ENCODE measurements around the gene GARIN3.

The GARIN3 gene

GRCh38 chr5:157143127-157143971, 22.7 kb downstream of the GARIN3 start:
- DNase-seq = peak; percentile 42 to 56

- DNase-seq = peak; percentile 98 to 99
Observed at GRCh38 chr5:157142317-157143126, 23.5 kb downstream of the GARIN3 start, which contains the start of gene MED7. Gene MED7, minus strand, starts transcription at chr5:157142865. Its CDS starts 3,434 bp downstream, at chr5:157139431.

- no peak for DNase-seq
Observed at GRCh38 chr5:157137691-157138090, 28.4 kb downstream of the GARIN3 start.

- no peak for DNase-seq
Observed at GRCh38 chr5:157132281-157132612, 33.8 kb downstream of the GARIN3 start.

- peak in 1 of 2 donors; percentile 30 for DNase-seq
Observed at GRCh38 chr5:157130925-157131324, 35.1 kb downstream of the GARIN3 start.

- no peak for DNase-seq
Observed at GRCh38 chr5:157121709-157122108, 44.4 kb downstream of the GARIN3 start.

GRCh38 chr5:157120102-157120501, 46.0 kb downstream of the GARIN3 start:
- no peak for DNase-seq

GRCh38 chr5:157116483-157116954, 49.5 kb downstream of the GARIN3 start:
- no peak for DNase-seq

GRCh38 chr5:157115502-157115901, 50.6 kb downstream of the GARIN3 start:
- DNase-seq = no peak

- no peak for DNase-seq
Observed at GRCh38 chr5:157115012-157115411, 51.1 kb downstream of the GARIN3 start.

- DNase-seq = peak in 1 of 2 donors; percentile 64
Observed at GRCh38 chr5:157113002-157113401, 53.1 kb downstream of the GARIN3 start.

All from CD4-positive, alpha-beta T cell treated with Interleukin-4 for 1 hour (primary cell).